UCSD-AML1 (cell line): ENCODE data around the gene USP33.
A peak's percentile ranks its signal among the peaks of the same experiment; 100 is the strongest.
"Not testable (repeated sequence)": the region's sequence is repeated elsewhere in the genome, so short reads cannot be mapped to it uniquely, and the experiment has no call there.

Source experiments
- DNase-seq: peaks from one replicate; lab custom pipeline; 2025; ENCODE audit not compliant: unreplicated experiment; lab: John Stamatoyannopoulos, UW

USP33 gene

DNA sequence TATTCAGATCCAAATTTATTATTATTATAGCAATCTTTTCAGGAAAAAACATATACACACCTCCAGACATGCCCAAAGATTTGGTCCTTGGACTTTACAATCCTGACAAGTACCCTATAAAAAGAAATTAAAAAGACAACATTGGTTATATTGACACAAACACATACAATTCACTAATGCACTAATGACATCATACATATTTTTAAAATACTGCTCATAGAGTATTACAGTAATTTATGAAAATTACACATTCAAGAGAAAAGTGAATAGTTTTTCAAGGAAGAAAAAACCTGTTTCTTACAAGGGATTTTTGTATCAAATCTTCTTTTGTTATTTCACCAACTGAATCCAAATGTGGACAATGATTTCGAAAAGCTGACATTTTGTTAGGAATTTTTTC is 18.3 kb downstream of the USP33 start:
- no peak for DNase-seq

- DNase-seq = no peak
These were observed 20.4 kb downstream of the USP33 start for GRCh38 chr1:77739235-77739634.

DNA sequence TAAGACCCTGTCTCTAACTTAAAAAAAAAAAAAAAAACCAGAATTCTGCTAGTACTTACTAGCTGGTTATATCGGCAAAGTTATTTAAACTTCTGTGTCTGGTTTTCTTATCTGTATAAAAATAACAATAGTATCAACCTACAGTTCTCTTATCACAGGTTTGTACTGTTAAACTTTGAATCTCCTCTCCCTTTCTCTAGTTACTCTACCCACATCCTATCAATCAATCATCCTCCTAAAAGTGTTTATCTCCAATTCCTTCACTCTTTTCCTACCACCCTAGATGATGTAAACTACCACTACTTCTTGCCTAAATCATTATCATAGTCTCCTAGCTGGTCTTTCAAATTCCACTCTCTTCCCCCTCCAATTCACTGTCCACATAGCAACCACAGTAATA is 27.6 kb downstream of the USP33 start:
- no peak for DNase-seq

DNA sequence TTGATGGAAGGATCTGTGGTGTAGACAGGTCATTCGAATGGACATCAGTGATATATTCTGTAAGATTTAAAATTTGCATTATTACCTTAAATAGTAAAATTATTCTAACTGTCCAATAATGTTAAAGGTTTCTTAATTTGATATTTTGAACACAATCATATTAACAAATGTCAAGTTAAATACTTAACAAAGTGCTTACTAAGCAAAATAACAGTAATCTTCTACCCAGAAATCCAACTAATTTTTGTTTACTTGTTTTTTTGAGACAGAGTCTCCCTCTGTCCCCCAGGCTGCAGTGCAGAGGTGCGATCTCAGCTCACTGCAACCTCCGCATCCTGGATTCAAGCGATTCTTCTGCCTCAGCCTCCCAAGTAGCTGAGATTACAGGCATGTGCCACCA is 33.9 kb downstream of the USP33 start:
- no peak for DNase-seq

DNA sequence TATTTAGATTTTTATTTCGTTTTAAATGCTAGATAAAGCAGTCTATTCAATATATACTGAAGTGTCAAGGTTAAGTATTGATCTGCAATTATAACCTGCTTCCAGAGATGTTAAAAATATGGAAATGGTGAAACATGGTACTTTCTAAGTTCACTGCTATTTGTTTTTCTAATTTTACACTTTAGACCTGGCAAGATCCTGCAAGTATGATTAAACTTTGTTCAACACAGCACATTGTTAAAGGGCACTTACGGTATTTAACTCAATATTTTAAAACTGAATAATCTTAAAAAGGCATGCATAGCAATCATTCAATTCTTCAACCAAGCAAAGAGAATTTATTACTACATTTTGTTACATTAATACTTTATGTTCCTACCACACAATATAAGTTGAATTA is 41.5 kb downstream of the USP33 start:
- no peak for DNase-seq

DNA sequence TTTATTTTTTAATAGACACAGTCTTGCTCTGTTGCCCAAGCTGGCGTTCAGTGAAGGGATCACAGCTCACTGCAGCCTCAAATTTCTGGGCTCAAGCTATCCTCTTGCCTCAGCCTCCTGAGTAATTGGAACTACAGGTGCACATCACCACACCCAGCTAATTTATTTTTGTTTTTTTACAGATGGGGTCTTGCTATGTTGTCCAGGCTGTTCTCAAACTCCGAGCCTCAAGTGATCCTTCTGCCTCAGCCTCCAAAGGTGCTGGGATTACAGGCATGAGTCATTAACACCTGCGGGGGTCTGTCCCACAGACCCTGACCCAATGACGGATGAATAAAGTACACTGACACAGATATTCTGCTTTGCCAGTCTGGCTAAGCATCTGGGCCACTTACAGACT is 43.6 kb downstream of the USP33 start:
- DNase-seq = no peak

- DNase-seq = no peak
These were observed 49.9 kb downstream of the USP33 start for GRCh38 chr1:77709727-77710126.

- no peak for DNase-seq
These were observed 53.3 kb downstream of the USP33 start for GRCh38 chr1:77706321-77706720.

DNA sequence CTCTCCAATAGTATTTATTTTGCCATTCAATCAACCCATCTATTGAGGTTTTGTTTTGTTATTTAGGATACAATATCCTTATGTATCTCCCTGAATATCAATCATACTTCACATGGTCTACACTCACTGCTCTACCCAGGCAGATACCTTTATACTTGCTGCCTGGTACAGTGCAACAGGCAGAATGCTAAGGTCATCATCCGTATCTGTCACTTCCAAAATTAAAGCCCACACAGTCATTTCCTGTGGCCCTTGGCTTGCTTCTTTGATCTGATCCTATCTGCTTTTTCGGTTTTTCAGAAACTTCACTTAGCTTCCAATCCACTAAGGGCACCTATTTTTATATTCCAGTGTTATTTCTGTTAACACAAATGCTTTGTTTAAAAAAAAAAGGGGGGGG is 54.9 kb downstream of the USP33 start:
- DNase-seq = no peak

GRCh38 chr1:77699673-77700072 is 60.0 kb downstream of the USP33 start:
- not testable (repeated sequence) for DNase-seq

- DNase-seq = no peak
These were observed 62.2 kb downstream of the USP33 start for GRCh38 chr1:77697441-77697840.

DNA sequence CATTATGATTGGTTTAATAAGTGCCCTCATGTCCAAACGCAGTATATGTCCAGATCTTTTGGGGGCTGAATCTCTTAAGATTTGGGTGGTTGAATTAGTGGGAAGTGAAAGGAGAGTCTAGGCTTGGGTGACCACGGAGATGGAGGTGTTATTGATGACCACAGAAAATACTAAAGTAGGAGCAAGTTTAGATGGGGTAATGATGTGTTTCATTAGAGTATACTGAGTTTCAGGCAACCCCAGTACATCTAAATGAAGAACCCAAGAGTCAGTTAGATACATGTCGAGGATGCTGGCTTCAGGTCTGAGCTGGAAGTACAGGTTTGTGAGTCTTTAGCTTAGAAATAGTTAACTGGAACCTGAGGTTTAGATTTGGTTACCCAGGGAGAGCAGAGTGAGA is 70.7 kb downstream of the USP33 start:
- no peak for DNase-seq

DNA sequence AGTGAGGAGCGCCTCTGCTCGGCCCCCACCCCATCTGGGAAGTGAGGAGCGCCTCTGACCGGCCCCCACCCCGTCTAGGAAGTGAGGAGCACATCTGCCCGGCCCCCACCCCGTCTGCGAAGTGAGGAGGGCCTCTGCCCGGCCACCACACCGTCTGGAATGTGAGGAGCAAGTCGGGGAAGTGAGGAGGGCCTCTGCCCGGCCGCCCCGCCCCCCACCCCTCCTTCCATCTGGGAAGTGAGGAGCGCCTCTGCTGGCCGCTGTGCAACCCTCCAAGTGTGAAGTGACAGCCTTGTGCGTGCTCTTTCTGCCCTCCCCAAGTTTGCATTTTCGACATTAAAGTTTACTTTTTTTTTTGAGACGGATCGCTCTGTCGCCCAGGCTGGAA is 72.1 kb downstream of the USP33 start:
- DNase-seq = no peak

DNA sequence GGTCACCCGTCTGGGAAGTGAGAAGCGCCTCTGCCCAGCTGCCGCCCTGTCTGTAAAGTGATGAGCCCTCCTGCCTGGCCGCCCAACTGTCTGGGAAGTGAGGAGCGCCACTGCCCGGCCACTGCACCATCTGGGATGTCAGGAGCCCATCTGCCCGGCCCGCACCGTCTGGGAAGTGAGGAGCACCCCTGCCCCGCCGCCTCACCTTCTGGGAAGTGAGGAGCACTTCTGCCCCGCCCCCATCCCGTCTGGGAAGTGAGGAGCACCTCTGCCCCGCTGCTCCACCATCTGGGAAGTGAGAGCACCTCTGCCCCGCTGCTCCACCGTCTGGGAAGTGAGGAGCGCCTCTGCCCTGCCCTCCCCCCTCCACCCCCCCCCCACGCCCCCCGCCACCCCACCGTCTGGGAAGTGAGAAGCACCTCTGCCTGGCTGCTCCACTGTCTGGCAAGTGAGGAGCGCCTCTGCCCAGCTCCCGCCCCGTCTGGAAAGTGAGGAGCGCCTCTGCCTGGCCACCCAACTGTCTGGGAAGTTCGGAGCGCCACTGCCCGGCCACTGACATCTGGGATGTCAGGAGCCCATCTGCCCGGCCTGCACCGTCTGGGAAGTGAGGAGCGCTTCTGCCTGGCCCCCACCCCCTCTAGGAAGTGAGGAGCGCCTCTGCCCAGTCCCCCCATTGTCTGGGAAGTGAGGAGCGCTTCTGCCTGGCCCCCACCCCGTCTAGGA is 72.7 kb downstream of the USP33 start:
- no peak for DNase-seq

GRCh38 chr1:77683160-77684148 is 76.2 kb downstream of the USP33 start:
- peak; percentile 95 for DNase-seq

- peak; percentile 90 for DNase-seq
These were observed 77.0 kb downstream of the USP33 start, which contains the start of gene ZZZ3 for GRCh38 chr1:77682460-77683159. Gene ZZZ3, minus strand, starts transcription at chr1:77682658. Its CDS starts 49,304 bp downstream, at chr1:77633354.

DNA sequence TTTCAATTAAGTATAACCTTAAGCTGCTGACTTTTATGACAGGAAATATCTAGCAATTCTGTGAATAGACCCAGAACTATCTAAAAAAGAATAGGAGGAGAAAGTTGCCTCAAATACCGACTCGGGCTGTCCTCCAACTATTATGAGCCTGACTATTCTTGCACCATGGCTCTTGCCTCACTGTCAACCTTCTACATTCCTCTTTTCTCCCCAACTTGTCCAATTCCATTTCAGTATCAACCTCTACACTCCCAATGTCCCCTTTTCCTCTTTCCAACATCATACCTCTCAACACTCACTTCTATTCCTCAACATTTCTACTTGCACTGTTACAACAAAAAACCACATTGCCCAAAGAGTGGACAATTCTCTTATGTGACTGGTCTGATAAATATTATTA is 79.5 kb downstream of the USP33 start:
- no peak for DNase-seq

DNA sequence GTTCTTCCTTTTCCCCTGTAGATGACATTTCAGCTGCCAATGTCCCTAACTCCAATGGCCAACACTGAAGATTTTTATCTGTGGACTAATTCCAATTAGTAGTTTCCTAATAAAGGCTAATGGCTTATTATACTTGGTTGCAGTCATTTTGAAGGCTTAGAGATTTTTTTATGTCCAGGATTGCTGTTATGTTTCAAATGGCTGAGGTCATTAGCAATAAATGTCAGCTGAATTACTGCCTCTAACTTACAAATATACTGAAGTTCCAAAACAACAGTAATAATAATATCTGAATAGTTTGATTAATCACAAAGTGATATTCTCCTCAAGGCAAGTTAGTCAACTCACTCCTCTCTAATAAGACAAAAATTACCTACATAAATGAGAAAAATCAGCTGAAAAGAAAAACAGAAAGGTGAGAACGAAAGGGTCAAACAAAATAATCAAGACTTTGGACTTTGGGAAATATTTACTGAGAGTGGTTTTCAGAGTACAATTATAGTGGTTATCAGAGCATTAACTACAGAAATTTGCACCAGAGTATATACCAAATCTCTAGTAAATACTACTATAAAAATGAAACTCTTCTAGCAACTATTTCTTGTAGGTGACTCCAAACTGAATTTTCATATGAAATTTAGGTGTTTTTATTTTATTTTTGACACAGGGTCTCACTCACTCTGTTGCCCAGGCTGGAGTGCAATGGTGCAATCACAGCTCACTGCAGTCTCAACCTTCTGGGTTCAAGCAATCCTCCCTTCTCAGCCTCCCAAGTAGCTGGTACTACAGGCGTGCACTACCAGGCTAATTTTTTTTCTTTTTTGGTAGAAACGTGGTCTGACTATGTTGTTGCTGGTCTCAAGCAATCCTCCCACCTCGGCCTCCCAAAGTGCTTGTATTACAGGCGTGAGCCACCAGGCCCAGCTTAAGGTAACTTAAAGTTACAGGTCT is 80.7 kb downstream of the USP33 start:
- no peak for DNase-seq

- DNase-seq = not testable (repeated sequence)
These were observed 84.8 kb downstream of the USP33 start for GRCh38 chr1:77674807-77675206.

DNA sequence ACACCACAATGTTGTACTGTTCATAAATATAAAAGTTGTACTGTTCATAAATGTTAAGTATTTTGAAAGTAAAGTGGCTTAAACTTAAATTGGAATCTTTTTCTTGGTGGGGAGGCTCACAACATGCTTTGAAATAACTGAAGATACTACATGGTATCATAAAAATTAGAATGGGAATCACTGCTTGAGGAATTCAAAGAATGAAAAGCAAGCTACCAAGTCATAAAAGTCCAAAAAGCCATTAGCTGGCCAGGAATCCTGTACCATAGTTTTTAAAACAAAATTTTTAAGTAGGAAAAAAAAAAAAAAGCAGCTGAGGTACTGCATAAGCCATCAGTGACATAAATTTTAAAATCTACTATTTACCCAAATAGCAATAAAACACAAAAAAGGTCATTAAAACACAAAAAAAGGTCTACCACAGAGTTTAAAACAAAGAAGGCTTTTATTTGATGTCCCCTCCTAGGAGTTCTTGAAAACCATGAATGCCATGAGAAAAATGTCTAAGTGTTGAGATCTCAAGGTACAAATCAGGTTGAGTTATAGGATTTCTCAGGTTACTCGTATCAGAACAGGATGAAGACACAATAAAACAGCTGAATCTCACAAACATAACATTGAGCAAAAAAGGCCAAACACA is 85.8 kb downstream of the USP33 start:
- no peak for DNase-seq
